Esophagus (tissue), 2 donors: ENCODE measurements around the gene LDLRAP1. TPM values are rescaled to one million over a fixed set of nuclear protein-coding genes. Genes with fewer than 3 reads are reported as not detected.
A peak's percentile ranks its signal among the peaks of the same experiment; 100 is the strongest.

ENCODE experiments used
- H3K27ac ChIP-seq, 2 donors: one replicate each; pipeline ENCODE4 v1.5.1; 2013; ENCODE audit warnings: low read depth in 2 of 2, mild to moderate bottlenecking in 2 of 2, inconsistent platforms in 1 of 2, low read length in 1 of 2, moderate library complexity in 1 of 2
- H3K27me3 ChIP-seq, 2 donors: one replicate each; pipeline ENCODE4 v1.6.1; 2013; ENCODE audit warnings: low read length in 2 of 2, control low read depth in 1 of 2, mild to moderate bottlenecking in 1 of 2; ENCODE audit not compliant: insufficient read depth in 2 of 2, control insufficient read depth in 1 of 2
- H3K36me3 ChIP-seq, 2 donors: one replicate each; pipeline ENCODE4 v1.6.1; 2013; ENCODE audit warnings: low read length in 1 of 2; ENCODE audit not compliant: control insufficient read depth in 2 of 2, insufficient read depth in 2 of 2
- H3K4me1 ChIP-seq, 2 donors: one replicate each; pipeline ENCODE4 v1.6.1; 2013; ENCODE audit warnings: low read length in 1 of 2; ENCODE audit not compliant: control insufficient read depth in 2 of 2, insufficient read depth in 2 of 2
- H3K4me3 ChIP-seq, 2 donors: one replicate each; pipeline ENCODE4 v1.5.1; 2013; ENCODE audit warnings: low read length in 2 of 2, mild to moderate bottlenecking in 2 of 2, low read depth in 1 of 2, moderate library complexity in 1 of 2
- H3K9me3 ChIP-seq, 2 donors: one replicate each; pipeline ENCODE4 v1.6.1; 2013; ENCODE audit warnings: mild to moderate bottlenecking in 2 of 2, low read depth in 1 of 2, low read length in 1 of 2, moderate library complexity in 1 of 2; ENCODE audit not compliant: control insufficient read depth in 2 of 2, insufficient read depth in 1 of 2
- WGBS, 2 donors: extraction: QIAGEN DNeasy Blood & Tissue Kit; methylation state at CpG; one replicate each; pipeline ENCODE4 v1.1.7; 2013; 5-methylcytosine and 5-hydroxymethylcytosine counted together
- polyA plus RNA-seq, 2 donors: library from polyadenylated mRNA; stranded (reverse); fragments of 200-250 nt; gene quantifications; one replicate each; pipeline ENCODE4 v1.2.3, GENCODE V29; 2013
- donor health status: healthy with polysubstance abuse.
- donor health status: Bipolar disorder and iron deficiency.

Gene LDLRAP1
- polyA plus RNA-seq, 2 donors, result 11.0 to 12.5 TPM

- H3K9me3 ChIP-seq, result no peaks in the 10 kb centered on the region
- H3K4me3 ChIP-seq, result no peak overlapping the region
- H3K36me3 ChIP-seq, result peaks cover 4 to 25% of the 10 kb centered on the region in 2 donors
- H3K27me3 ChIP-seq, result no peaks in the 10 kb centered on the region
- WGBS, 2 donors, result 55 to 63% methylated on average over 9 of the region's 9 CpGs
- H3K27ac ChIP-seq, result peak overlapping the region in 1 of 2 donors; percentile 14
- peaks cover 2 to 24% of the 10 kb centered on the region in 2 donors for H3K4me1 ChIP-seq
Measured at GRCh38 chr1:25560001-25560400, 16.6 kb downstream of the LDLRAP1 start.

- no peaks in the 10 kb centered on the region for H3K27me3 ChIP-seq
- H3K4me3 ChIP-seq, result no peak overlapping the region
- no peaks in the 10 kb centered on the region for H3K9me3 ChIP-seq
- peak overlapping the region; percentile 12 to 78 for H3K27ac ChIP-seq
- peaks cover 2 to 24% of the 10 kb centered on the region in 2 donors for H3K4me1 ChIP-seq
- WGBS, 2 donors, result 59 to 62% methylated on average over 4 of the region's 4 CpGs
- peaks cover 4 to 27% of the 10 kb centered on the region in 2 donors for H3K36me3 ChIP-seq
Measured at GRCh38 chr1:25560788-25561187, 17.4 kb downstream of the LDLRAP1 start.

GRCh38 chr1:25561421-25562100, 18.2 kb downstream of the LDLRAP1 start:
- peak overlapping the region; percentile 55 to 66 for H3K27ac ChIP-seq
- H3K4me1 ChIP-seq, result peaks cover 4 to 17% of the 10 kb centered on the region in 2 donors
- WGBS, 2 donors, result 51 to 53% methylated on average over 8 of the region's 8 CpGs
- H3K27me3 ChIP-seq, result no peaks in the 10 kb centered on the region
- no peaks in the 10 kb centered on the region for H3K9me3 ChIP-seq
- H3K4me3 ChIP-seq, result no peak overlapping the region
- H3K36me3 ChIP-seq, result peaks cover 4 to 27% of the 10 kb centered on the region in 2 donors

- WGBS, 2 donors, result 53 to 55% methylated on average over 8 of the region's 8 CpGs
- peak overlapping the region; percentile 55 to 66 for H3K27ac ChIP-seq
- H3K9me3 ChIP-seq, result no peaks in the 10 kb centered on the region
- H3K4me3 ChIP-seq, result no peak overlapping the region
- H3K27me3 ChIP-seq, result no peaks in the 10 kb centered on the region
- H3K4me1 ChIP-seq, result peaks cover 5 to 15% of the 10 kb centered on the region in 2 donors
- H3K36me3 ChIP-seq, result peaks cover 4 to 29% of the 10 kb centered on the region in 2 donors
Measured at GRCh38 chr1:25562101-25562927, 18.9 kb downstream of the LDLRAP1 start.

DNA sequence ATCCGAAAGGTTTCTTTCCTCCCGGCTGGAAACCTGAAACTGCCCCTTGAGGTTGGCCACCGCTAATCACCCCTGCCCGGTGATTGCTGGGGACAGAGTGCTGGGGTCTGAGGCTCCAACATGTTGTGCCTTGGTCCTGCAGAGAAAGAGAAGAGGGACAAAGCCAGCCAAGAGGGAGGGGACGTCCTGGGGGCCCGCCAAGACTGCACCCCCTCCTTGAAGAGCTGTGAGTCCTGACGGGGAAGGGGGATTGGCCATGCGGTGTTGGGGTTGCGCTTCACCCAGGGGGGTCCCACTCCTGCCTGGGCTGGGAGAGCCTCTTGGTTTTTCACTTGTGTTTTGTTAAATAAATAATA, 19.5 kb downstream of the LDLRAP1 start:
- Histone ChIP-seq H3K27me3 (no peaks in the 10 kb centered on the region), H3K36me3 (peaks cover 4 to 28% of the 10 kb centered on the region in 2 donors), H3K4me3 (no peak overlapping the region), H3K4me1 (peaks cover 5 to 17% of the 10 kb centered on the region in 2 donors), H3K27ac (peak overlapping the region in 1 of 2 donors; percentile 59), H3K9me3 (no peaks in the 10 kb centered on the region)
- 70 to 74% methylated on average over 9 of the region's 9 CpGs for WGBS, 2 donors

GRCh38 chr1:25563330-25564215, 20.2 kb downstream of the LDLRAP1 start:
- H3K4me1 ChIP-seq, result peaks cover 5 to 20% of the 10 kb centered on the region in 2 donors

DNA sequence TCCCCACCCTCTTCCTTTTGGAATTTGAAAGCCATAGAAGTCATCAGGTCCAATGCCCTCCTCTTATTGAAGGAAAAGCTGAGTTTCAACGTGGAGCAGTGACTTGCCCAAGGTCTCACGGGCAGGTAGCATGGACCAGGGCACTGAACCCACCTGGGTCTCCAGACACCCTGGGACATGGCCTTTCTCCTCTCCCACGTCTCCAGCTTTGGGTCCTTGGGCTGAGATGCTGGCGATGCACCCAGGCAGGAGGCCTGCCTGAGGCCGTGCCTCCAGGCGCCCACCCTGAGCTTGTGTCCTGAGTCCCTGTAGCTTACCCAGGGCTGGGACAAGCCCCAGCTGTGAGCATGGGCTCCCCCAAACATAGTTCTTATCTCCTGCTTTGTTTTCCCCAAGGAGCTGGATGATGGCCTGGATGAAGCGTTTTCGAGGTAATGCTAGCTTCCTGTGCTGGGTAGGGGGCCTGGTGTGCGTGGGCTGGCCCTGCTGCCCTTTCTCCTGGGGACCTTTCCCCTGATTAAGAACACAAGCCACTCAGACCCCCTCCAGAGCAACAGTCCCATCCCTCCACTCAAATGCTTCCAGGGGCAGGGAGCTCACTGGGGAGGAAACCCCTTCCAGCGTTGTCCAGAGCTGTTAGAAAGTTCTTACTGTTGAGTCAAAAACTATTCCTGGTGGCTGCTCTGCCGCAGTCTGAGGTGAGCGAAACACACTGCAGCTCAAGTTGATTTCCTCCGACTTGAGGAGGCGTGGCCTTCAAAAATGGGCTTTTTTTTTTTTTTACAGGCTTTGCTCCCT, 21.6 kb downstream of the LDLRAP1 start:
- H3K4me3 ChIP-seq, result no peak overlapping the region
- peak overlapping the region in 1 of 2 donors; percentile 27 for H3K27ac ChIP-seq
- H3K27me3 ChIP-seq, result no peaks in the 10 kb centered on the region
- WGBS, 2 donors, result 71 to 82% methylated on average over 14 of the region's 14 CpGs
- H3K36me3 ChIP-seq, result peaks cover 0 to 17% of the 10 kb centered on the region in 2 donors
- no peaks in the 10 kb centered on the region for H3K9me3 ChIP-seq
- peaks cover 5 to 32% of the 10 kb centered on the region in 2 donors for H3K4me1 ChIP-seq

More at GRCh38 chr1:25563330-25564215, 20.2 kb downstream of the LDLRAP1 start:
- Histone ChIP-seq H3K36me3 (peaks cover 4 to 24% of the 10 kb centered on the region in 2 donors), H3K27ac (no peak overlapping the region), H3K4me3 (no peak overlapping the region), H3K9me3 (no peaks in the 10 kb centered on the region), H3K27me3 (no peaks in the 10 kb centered on the region)
- WGBS, 2 donors, result 91 to 92% methylated on average over 19 to 20 of the region's 20 CpGs

GRCh38 chr1:25565626-25566025, 22.2 kb downstream of the LDLRAP1 start:
- WGBS, 2 donors, result 77 to 85% methylated on average over 8 of the region's 8 CpGs
- Histone ChIP-seq H3K4me3 (no peak overlapping the region), H3K27ac (peak overlapping the region in 1 of 2 donors; percentile 14), H3K27me3 (no peaks in the 10 kb centered on the region), H3K9me3 (no peaks in the 10 kb centered on the region), H3K4me1 (peaks cover 5 to 26% of the 10 kb centered on the region in 2 donors), H3K36me3 (peaks cover 0 to 17% of the 10 kb centered on the region in 2 donors)
